H1 (cell line): ENCODE results near the gene GNAL. TPM values are rescaled to one million over a fixed set of nuclear protein-coding genes. Genes with fewer than 3 reads are reported as not detected.

Experiments used
- CTCF ChIA-PET: fragments of 300-600 bp; sonication (Branson Sonifier 250); formaldehyde crosslinking; loops from one replicate; lab custom pipeline; 2021; ENCODE audit not compliant: partially characterized antibody; lab: Charles Lee
- POLR2A ChIA-PET: fragments of 300-600 bp; sonication (Branson Sonifier 250); formaldehyde crosslinking; loops from one replicate; lab custom pipeline; 2021; ENCODE audit warnings: inconsistent platforms; ENCODE audit not compliant: partially characterized antibody; lab: Charles Lee
- DNase-seq, 2 experiments: peaks; one replicate each; pipeline versions ENCODE4 v3.0.0 to v3.0.0-alpha.2; 2010 to 2022; ENCODE audit warnings: low spot score in 2 of 2, low read depth in 1 of 2, mixed read lengths in 1 of 2
- FAIRE-seq: peaks from 2 replicates; lab custom pipeline; 2011; peaks lifted over from hg19 to GRCh38; lab: Jason Lieb, UNC
- H2AFZ ChIP-seq: 2 replicates; pipeline ENCODE4 v1.8.1; 2012; ENCODE audit warnings: low read length, inconsistent platforms
- H2AK5ac ChIP-seq: 2 replicates; pipeline ENCODE4 v1.6.1; 2013; ENCODE audit warnings: low read depth, low read length
- H2BK120ac ChIP-seq: replicated peaks from 2 replicates; pipeline ENCODE3; 2013; ENCODE audit warnings: low read depth, low read length, inconsistent platforms
- H2BK12ac ChIP-seq: 2 replicates; pipeline ENCODE4 v1.6.1; 2013; ENCODE audit warnings: low read depth, low read length
- H2BK15ac ChIP-seq: 2 replicates; pipeline ENCODE4 v1.6.1; 2013; ENCODE audit warnings: low read length
- H2BK20ac ChIP-seq: 2 replicates; pipeline ENCODE4 v1.6.1; 2013; ENCODE audit warnings: low read length
- H2BK5ac ChIP-seq: 2 replicates; pipeline ENCODE4 v1.6.1; 2013; ENCODE audit warnings: low read depth, low read length
- H3K14ac ChIP-seq: 2 replicates; pipeline ENCODE4 v1.6.1; 2013; ENCODE audit warnings: inconsistent platforms; ENCODE audit not compliant: insufficient read length
- H3K18ac ChIP-seq: 2 replicates; pipeline ENCODE4 v1.6.1; 2013; ENCODE audit warnings: low read length; ENCODE audit errors: extremely low read depth
- H3K23ac ChIP-seq: 2 replicates; pipeline ENCODE4 v1.6.1; 2013; ENCODE audit warnings: inconsistent platforms; ENCODE audit not compliant: insufficient read length
- H3K23me2 ChIP-seq: 2 replicates; pipeline ENCODE4 v1.6.1; 2013; ENCODE audit warnings: low read depth, low read length
- H3K27ac ChIP-seq: 2 replicates; pipeline ENCODE4 v1.6.1; 2011; ENCODE audit warnings: low read depth, low read length, inconsistent platforms
- H3K27me3 ChIP-seq, 4 experiments: replicated peaks in 1 of 4; 1 replicate in 1 of 4; 2 replicates in 3 of 4; pipeline versions ENCODE4 v1.6.1 to v1.8.1; 2011 to 2013; ENCODE audit warnings: low read length in 3 of 4, mild to moderate bottlenecking in 3 of 4, inconsistent platforms in 2 of 4, mixed read lengths in 2 of 4, moderate library complexity in 1 of 4; ENCODE audit not compliant: control insufficient read depth in 3 of 4, insufficient read depth in 3 of 4; ENCODE audit errors: extremely low read depth in 1 of 4
- H3K36me3 ChIP-seq, 4 experiments: 2 replicates each; pipeline versions ENCODE4 v1.6.1 to v1.8.1; 2011 to 2013; ENCODE audit warnings: mild to moderate bottlenecking in 4 of 4, low read length in 3 of 4, moderate library complexity in 2 of 4, control low read depth in 1 of 4, inconsistent platforms in 1 of 4; ENCODE audit not compliant: insufficient read depth in 4 of 4, control insufficient read depth in 2 of 4
- H3K4ac ChIP-seq: replicated peaks from 2 replicates; pipeline ENCODE3; 2013; ENCODE audit warnings: low read length, low read depth, mixed read lengths, inconsistent platforms; ENCODE audit not compliant: insufficient read length
- H3K4me1 ChIP-seq, 4 experiments: replicated peaks in 1 of 4; 1 replicate in 1 of 4; 2 replicates in 3 of 4; pipeline versions ENCODE4 v1.6.1 to v1.8.1; 2011 to 2013; ENCODE audit warnings: low read length in 3 of 4, inconsistent platforms in 2 of 4, mixed read lengths in 1 of 4; ENCODE audit not compliant: insufficient read depth in 4 of 4, control insufficient read depth in 3 of 4
- H3K4me2 ChIP-seq, 2 experiments: 2 replicates each; pipeline versions ENCODE4 v1.6.1 to v1.8.1; 2011 to 2013; ENCODE audit warnings: low read depth in 2 of 2, low read length in 2 of 2, control low read depth in 1 of 2, inconsistent platforms in 1 of 2, mild to moderate bottlenecking in 1 of 2; ENCODE audit not compliant: insufficient read depth in 1 of 2
- H3K4me3 ChIP-seq, 4 experiments: fragments of 200-600, 300-600 bp in 1 of 4; sonication (generic), shearing (Covaris generic), sonication (Bioruptor Twin) in 1 of 4; 2 replicates each; pipeline versions ENCODE4 v1.5.1 to v1.8.1; 2011 to 2016; ENCODE audit warnings: low read length in 4 of 4, low read depth in 3 of 4, control low read depth in 2 of 4, inconsistent platforms in 2 of 4, mild to moderate bottlenecking in 2 of 4, mixed read lengths in 1 of 4, moderate library complexity in 1 of 4; ENCODE audit not compliant: insufficient read depth in 2 of 4; ENCODE audit errors: extremely low read depth in 1 of 4
- H3K56ac ChIP-seq: replicated peaks from 2 replicates; pipeline ENCODE3; 2013; ENCODE audit warnings: low read depth, mild to moderate bottlenecking, mixed read lengths, low read length, inconsistent platforms; ENCODE audit not compliant: insufficient read length
- H3K79me1 ChIP-seq: 2 replicates; pipeline ENCODE4 v1.6.1; 2013; ENCODE audit warnings: low read depth, low read length, control low read depth
- H3K79me2 ChIP-seq, 2 experiments: 2 replicates each; pipeline versions ENCODE4 v1.6.1 to v1.8.1; 2012 to 2013; ENCODE audit warnings: low read length in 2 of 2, mild to moderate bottlenecking in 2 of 2, inconsistent platforms in 1 of 2; ENCODE audit not compliant: insufficient read depth in 2 of 2, control insufficient read depth in 1 of 2
- H3K9ac ChIP-seq, 4 experiments: replicated peaks in 1 of 4; 1 replicate in 1 of 4; 2 replicates in 3 of 4; pipeline versions ENCODE4 v1.6.1 to v1.8.1; 2011 to 2013; ENCODE audit warnings: low read depth in 3 of 4, low read length in 3 of 4, control low read depth in 2 of 4, mild to moderate bottlenecking in 2 of 4, moderate library complexity in 2 of 4, inconsistent platforms in 1 of 4; ENCODE audit errors: extremely low read depth in 1 of 4
- H3K9me3 ChIP-seq, 2 experiments: 2 replicates each; pipeline versions ENCODE4 v1.6.1 to v1.8.1; 2012 to 2013; ENCODE audit warnings: mild to moderate bottlenecking in 2 of 2, moderate library complexity in 2 of 2, control low read depth in 1 of 2, inconsistent platforms in 1 of 2, low read depth in 1 of 2, low read length in 1 of 2, mixed read lengths in 1 of 2; ENCODE audit not compliant: insufficient read depth in 2 of 2
- H4K20me1 ChIP-seq, 2 experiments: replicated peaks in 1 of 2; 2 replicates each; pipeline versions ENCODE3 to v1.8.1; 2011 to 2013; ENCODE audit warnings: inconsistent platforms in 2 of 2, low read length in 2 of 2, mild to moderate bottlenecking in 1 of 2; ENCODE audit not compliant: insufficient read depth in 2 of 2, control insufficient read depth in 1 of 2
- H4K5ac ChIP-seq: 2 replicates; pipeline ENCODE4 v1.6.1; 2013; ENCODE audit warnings: low read length, low read depth, mixed read lengths, inconsistent platforms; ENCODE audit not compliant: insufficient read length
- H4K8ac ChIP-seq: 2 replicates; pipeline ENCODE4 v1.8.0; 2013; ENCODE audit warnings: mild to moderate bottlenecking, moderate library complexity, low read length, inconsistent platforms; ENCODE audit not compliant: insufficient read depth; ENCODE audit errors: extremely low read depth
- H4K91ac ChIP-seq: replicated peaks from 2 replicates; pipeline ENCODE3; 2013; ENCODE audit warnings: low read length, mixed read lengths, inconsistent platforms; ENCODE audit not compliant: insufficient read length
- BRCA1 ChIP-seq: IDR thresholded peaks from 2 replicates; pipeline ENCODE4 v1.6.1; 2012; ENCODE audit warnings: low read depth, low read length, improper control_type of control experiment
- CHD2 ChIP-seq: IDR thresholded peaks from 2 replicates; pipeline ENCODE4 v1.6.1; 2012; ENCODE audit warnings: low read length, improper control_type of control experiment
- CTCF ChIP-seq, 3 experiments: IDR thresholded peaks; 1 replicate in 2 of 3; 2 replicates in 1 of 3; pipeline versions ENCODE4 v1.5.1 to v1.6.1; 2011; ENCODE audit warnings: low read length in 3 of 3, mild to moderate bottlenecking in 3 of 3, inconsistent platforms in 2 of 3, low read depth in 1 of 3, moderate library complexity in 1 of 3; ENCODE audit not compliant: insufficient read depth in 1 of 3; ENCODE audit errors: control extremely low read depth in 1 of 3
- HDAC6 ChIP-seq: IDR thresholded peaks from one replicate; pipeline ENCODE4 v1.7.1; 2012; ENCODE audit warnings: low read depth, mild to moderate bottlenecking, inconsistent platforms, low read length, moderate library complexity
- POU5F1 ChIP-seq: IDR thresholded peaks from 2 replicates; pipeline ENCODE4 v1.6.1; 2011; ENCODE audit warnings: low read depth, mild to moderate bottlenecking, low read length, moderate library complexity
- RFX5 ChIP-seq: IDR thresholded peaks from 2 replicates; pipeline ENCODE4 v1.6.1; 2011; ENCODE audit warnings: low read depth, low read length, improper control_type of control experiment, borderline replicate concordance
- RXRA ChIP-seq: IDR thresholded peaks from 2 replicates; pipeline ENCODE4 v1.6.1; 2011; ENCODE audit warnings: low read depth, mild to moderate bottlenecking, low read length, moderate library complexity; ENCODE audit not compliant: insufficient read depth
- SAP30 ChIP-seq: fragments of 300-600 bp; sonication (generic); IDR thresholded peaks from 2 replicates; pipeline ENCODE4 v1.7.1; 2012; ENCODE audit warnings: low read length, moderate library complexity, mild to moderate bottlenecking, inconsistent platforms; ENCODE audit not compliant: insufficient read depth, insufficient replicate concordance
- SP2 ChIP-seq: IDR thresholded peaks from 2 replicates; pipeline ENCODE4 v1.6.1; 2012; ENCODE audit warnings: mild to moderate bottlenecking, low read length, inconsistent platforms
- TAF1 ChIP-seq: IDR thresholded peaks from 2 replicates; pipeline ENCODE4 v1.6.1; 2011; ENCODE audit warnings: mild to moderate bottlenecking, low read depth, low read length
- WGBS, 2 experiments: shearing (Covaris generic) in 1 of 2; methylation state at CpG; one replicate each; pipeline versions ENCODE4 v1.1.6 to v1.1.7; 2013 to 2015; ENCODE audit warnings: low lambda C conversion rate in 2 of 2, mixed read lengths in 2 of 2, inconsistent platforms in 1 of 2, low coverage in 1 of 2, missing lambda C conversion rate in 1 of 2; ENCODE audit not compliant: insufficient replicate concordance in 2 of 2, insufficient coverage in 1 of 2, insufficient read length in 1 of 2; ENCODE audit errors: extremely low coverage in 1 of 2, missing lambda C conversion rate in 1 of 2; 5-methylcytosine and 5-hydroxymethylcytosine counted together
- polyA plus RNA-seq, 7 experiments: library from polyadenylated mRNA; depleted of rRNA in 3 of 7; stranded (reverse) in 5 of 7; unstranded in 2 of 7; fragments of >200 nt in 5 of 7; fragments of 200-250 nt in 2 of 7; gene quantifications; 1 replicate in 5 of 7; 2 replicates in 1 of 7; 4 replicates in 1 of 7; pipeline versions ENCODE4 v1.2.1 to v1.2.3, GENCODE V29; 2011 to 2013; ENCODE audit warnings: missing spikeins in 2 of 7, mixed read lengths in 2 of 7
- total RNA-seq: library from RNA; stranded (reverse); fragmentation: NEBNext Ultra II Directional; extraction: Animal tissue kit (Norgen Biotek cat#: 25700); gene quantifications from 2 replicates; pipeline ENCODE4 v1.2.1, GENCODE V29; 2021

GNAL gene
- total and polyA plus RNA-seq, 2 of the 8 experiments (the other 6 are each of a cell fraction or from before 2014, with no cell fraction given), result 13.2 to 18.3 TPM

- Histone ChIP-seq H3K14ac (no peak overlapping the region), H3K18ac (no peak overlapping the region), H3K56ac (no peak overlapping the region), H3K4me2 (no peak overlapping the region), H4K91ac (no peak overlapping the region), H3K9me3 (peaks cover 3 to 6% of the 10 kb centered on the region in 2 experiments; a peak in 1 of 4 replicates), H2BK15ac (no peak overlapping the region), H2BK120ac (no peak overlapping the region), H3K9ac (no peak overlapping the region), H3K4me1 (no peaks in the 10 kb centered on the region; a peak in 2 of 7 replicates), H2AFZ (no peak overlapping the region), H3K4me3 (no peak overlapping the region), H3K27me3 (no peaks in the 10 kb centered on the region), H3K23ac (no peak overlapping the region), H2BK20ac (no peak overlapping the region), H2BK5ac (no peak overlapping the region), H3K23me2 (no peaks in the 10 kb centered on the region), H3K36me3 (peaks cover 0 to 11% (median 0%) of the 10 kb centered on the region in 4 experiments; a peak in 1 of 8 replicates), H3K79me1 (no peaks in the 10 kb centered on the region; the same call in 1 of the 2 replicates), H4K5ac (no peak overlapping the region), H4K20me1 (no peaks in the 10 kb centered on the region), H4K8ac (no peak overlapping the region), H2BK12ac (no peak overlapping the region), H2AK5ac (no peak overlapping the region), H3K4ac (no peak overlapping the region), H3K27ac (no peak overlapping the region), H3K79me2 (no peaks in the 10 kb centered on the region)
- ChIA-PET CTCF (interaction anchor here (0.8 to 1.7 kb wide), 7 partner anchors 11 to 145 kb away, joined by 3 to 8 read pairs (median 4); no protein-coding TSS in a partner anchor), POLR2A (interaction anchor here (1.1 kb wide), 1 partner anchor 13 kb away, joined by 4 read pairs; no protein-coding TSS in a partner anchor)
- no peak for FAIRE-seq
- 89% methylated on average over 15 of the region's 15 CpGs; no CpG with 5 or more reads in 1 of the 2 experiments for WGBS, 2 experiments
- no peak for DNase-seq
- TF ChIP-seq TAF1, result no peak
- no peak for TF ChIP-seq SP2
- TF ChIP-seq HDAC6, result no peak
- no peak for TF ChIP-seq CTCF (IDR thresholded peaks at IDR 0.05; ENCODE audit: control extremely low read depth in 1 of 3, insufficient read depth in 1 of 3, low read depth in 1 of 3, low read length in 3 of 3)
- TF ChIP-seq RXRA, result no peak
- TF ChIP-seq POU5F1, result no peak
- no peak for TF ChIP-seq SAP30
- TF ChIP-seq CHD2, result no peak
- TF ChIP-seq BRCA1, result no peak
- TF ChIP-seq RFX5, result no peak
These were observed 184.7 kb downstream of the GNAL start for GRCh38 chr18:11873670-11874340.
